Measurements from ENCODE around the gene SLC25A26.

GRCh38 chr3:66362541-66362941 lies 141.7 kb downstream of the SLC25A26 start:
- TF ChIP-seq CTCF (IDR thresholded peaks at IDR 0.05) (no peak), POLR2AphosphoS5 (IDR thresholded peaks at IDR 0.05; ENCODE audit: low read depth, low read length) (no peak), SIN3A (IDR thresholded peaks at IDR 0.05; ENCODE audit: borderline replicate concordance, insufficient read depth, low read depth, low read length) (no peak)
- TF ChIP-seq, protein P1, sequence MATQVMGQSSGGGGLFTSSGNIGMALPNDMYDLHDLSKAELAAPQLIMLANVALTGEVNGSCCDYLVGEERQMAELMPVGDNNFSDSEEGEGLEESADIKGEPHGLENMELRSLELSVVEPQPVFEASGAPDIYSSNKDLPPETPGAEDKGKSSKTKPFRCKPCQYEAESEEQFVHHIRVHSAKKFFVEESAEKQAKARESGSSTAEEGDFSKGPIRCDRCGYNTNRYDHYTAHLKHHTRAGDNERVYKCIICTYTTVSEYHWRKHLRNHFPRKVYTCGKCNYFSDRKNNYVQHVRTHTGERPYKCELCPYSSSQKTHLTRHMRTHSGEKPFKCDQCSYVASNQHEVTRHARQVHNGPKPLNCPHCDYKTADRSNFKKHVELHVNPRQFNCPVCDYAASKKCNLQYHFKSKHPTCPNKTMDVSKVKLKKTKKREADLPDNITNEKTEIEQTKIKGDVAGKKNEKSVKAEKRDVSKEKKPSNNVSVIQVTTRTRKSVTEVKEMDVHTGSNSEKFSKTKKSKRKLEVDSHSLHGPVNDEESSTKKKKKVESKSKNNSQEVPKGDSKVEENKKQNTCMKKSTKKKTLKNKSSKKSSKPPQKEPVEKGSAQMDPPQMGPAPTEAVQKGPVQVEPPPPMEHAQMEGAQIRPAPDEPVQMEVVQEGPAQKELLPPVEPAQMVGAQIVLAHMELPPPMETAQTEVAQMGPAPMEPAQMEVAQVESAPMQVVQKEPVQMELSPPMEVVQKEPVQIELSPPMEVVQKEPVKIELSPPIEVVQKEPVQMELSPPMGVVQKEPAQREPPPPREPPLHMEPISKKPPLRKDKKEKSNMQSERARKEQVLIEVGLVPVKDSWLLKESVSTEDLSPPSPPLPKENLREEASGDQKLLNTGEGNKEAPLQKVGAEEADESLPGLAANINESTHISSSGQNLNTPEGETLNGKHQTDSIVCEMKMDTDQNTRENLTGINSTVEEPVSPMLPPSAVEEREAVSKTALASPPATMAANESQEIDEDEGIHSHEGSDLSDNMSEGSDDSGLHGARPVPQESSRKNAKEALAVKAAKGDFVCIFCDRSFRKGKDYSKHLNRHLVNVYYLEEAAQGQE (IDR thresholded peaks at IDR 0.05; ENCODE audit: insufficient read depth in 1 of 2, low read depth in 2 of 2, low read length in 1 of 2) = no peak
